T-helper 1 cell treated with Interleukin-12 subunit alpha and Interleukin-12 subunit beta and Interleukin-4 antibody, amounts not matched to agents 30 μg/mL and 1 μg/mL, for 36 hours (primary cell): ENCODE measurements around the gene PINLYP.
A peak's percentile ranks its signal among the peaks of the same experiment; 100 is the strongest.

Experiments used
- H3K27ac Mint-ChIP-seq: one replicate; pipeline ENCODE4 v1.8.0; 2021; ENCODE audit warnings: mild to moderate bottlenecking, mixed read lengths
- H3K27me3 Mint-ChIP-seq: one replicate; pipeline ENCODE4 v1.8.0; 2021; ENCODE audit warnings: low read depth, mixed read lengths
- H3K36me3 Mint-ChIP-seq: one replicate; pipeline ENCODE4 v1.8.0; 2021; ENCODE audit warnings: low read depth, mixed read lengths
- H3K4me1 Mint-ChIP-seq: one replicate; pipeline ENCODE4 v1.8.0; 2021; ENCODE audit warnings: low read depth, mixed read lengths
- H3K4me3 Mint-ChIP-seq: one replicate; pipeline ENCODE4 v1.8.0; 2021; ENCODE audit warnings: mild to moderate bottlenecking, moderate library complexity, mixed read lengths
- H3K9me3 Mint-ChIP-seq: one replicate; pipeline ENCODE4 v1.8.0; 2021; ENCODE audit warnings: mixed read lengths

Gene PINLYP

DNA sequence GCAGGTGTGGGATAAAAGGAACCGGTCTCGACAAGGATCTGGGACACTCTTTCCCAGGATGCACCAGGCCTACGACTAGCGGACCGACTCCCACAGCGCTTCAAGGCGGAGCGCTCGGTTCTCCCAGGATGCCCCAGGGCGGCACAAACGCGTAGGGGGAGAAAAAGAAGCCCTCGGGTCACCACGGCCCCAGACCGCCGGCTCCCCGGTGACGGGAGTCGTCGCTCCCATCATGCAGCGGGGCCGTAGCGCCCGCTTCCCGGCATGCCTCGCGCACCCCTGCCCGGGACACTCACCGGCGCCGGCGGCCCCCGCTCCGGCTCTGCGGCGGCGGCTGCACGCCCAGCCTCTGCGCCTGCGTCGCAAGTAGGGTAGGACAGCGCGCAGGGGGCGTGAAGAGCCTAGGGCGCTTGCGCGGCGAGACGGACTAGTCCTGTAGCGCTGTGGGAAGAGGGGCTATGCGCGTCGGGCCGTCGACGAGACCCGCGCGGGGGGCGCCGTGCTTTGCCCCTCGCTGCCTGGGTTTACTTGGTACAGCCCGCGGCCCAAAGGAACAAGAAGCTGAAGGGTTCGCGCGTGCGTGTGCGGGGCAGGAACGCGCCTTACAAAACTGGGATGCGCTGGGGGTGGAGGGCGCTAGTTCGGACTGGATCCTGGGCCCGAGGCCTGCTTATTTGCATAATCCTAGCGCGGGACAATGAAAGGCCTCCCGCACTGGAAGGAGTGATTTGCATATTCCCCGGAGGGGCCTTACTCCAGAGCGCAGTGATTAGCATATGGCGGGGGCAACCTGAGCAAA is 43.9 kb downstream of the PINLYP start, which contains the start of gene ZNF428:
TSS of gene ZNF428 (minus strand) at position 368 of the 799 bp plus-strand sequence. CDS start 5,325 bp downstream, outside the sequence.
- peaks cover 16% of the 10 kb centered on the region for H3K4me1 Mint-ChIP-seq
- no peaks in the 10 kb centered on the region for H3K9me3 Mint-ChIP-seq
- peak within 1 kb of the TSS; percentile 95 for H3K4me3 Mint-ChIP-seq
- no peaks in the 10 kb centered on the region for H3K27me3 Mint-ChIP-seq
- H3K36me3 Mint-ChIP-seq = no peaks in the 10 kb centered on the region
- peak within 1 kb of the TSS; percentile 95 for H3K27ac Mint-ChIP-seq

GRCh38 chr19:43620061-43621001 is 44.7 kb downstream of the PINLYP start:
- Mint-ChIP-seq H3K27ac (peak overlapping the region; percentile 95), H3K4me1 (peaks cover 19% of the 10 kb centered on the region), H3K9me3 (no peaks in the 10 kb centered on the region), H3K4me3 (peak overlapping the region; percentile 95), H3K36me3 (no peaks in the 10 kb centered on the region), H3K27me3 (no peaks in the 10 kb centered on the region)

DNA sequence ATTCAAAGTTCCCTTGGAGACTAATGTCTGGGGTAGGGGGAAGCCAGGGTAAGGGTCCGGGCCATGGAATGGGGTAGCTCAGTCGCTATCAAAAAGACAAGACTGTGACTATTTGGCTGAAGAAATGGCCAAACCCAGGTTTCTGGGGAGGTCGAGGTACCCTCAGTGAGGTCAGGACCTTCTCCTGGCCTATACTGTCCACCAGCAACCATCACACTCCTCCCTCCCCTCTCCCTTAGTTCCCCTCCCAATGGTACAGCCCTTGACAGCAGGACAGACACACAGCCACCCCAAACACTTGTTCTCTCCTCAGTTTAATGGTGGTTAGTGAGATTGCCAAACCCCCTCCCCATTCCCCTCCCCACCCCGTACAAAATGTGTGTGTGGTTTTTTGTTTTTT is 46.5 kb downstream of the PINLYP start:
- no peak overlapping the region for H3K27ac Mint-ChIP-seq
- H3K4me3 Mint-ChIP-seq = no peak overlapping the region
- no peaks in the 10 kb centered on the region for H3K9me3 Mint-ChIP-seq
- no peaks in the 10 kb centered on the region for H3K36me3 Mint-ChIP-seq
- peaks cover 18% of the 10 kb centered on the region for H3K4me1 Mint-ChIP-seq
- no peaks in the 10 kb centered on the region for H3K27me3 Mint-ChIP-seq

DNA sequence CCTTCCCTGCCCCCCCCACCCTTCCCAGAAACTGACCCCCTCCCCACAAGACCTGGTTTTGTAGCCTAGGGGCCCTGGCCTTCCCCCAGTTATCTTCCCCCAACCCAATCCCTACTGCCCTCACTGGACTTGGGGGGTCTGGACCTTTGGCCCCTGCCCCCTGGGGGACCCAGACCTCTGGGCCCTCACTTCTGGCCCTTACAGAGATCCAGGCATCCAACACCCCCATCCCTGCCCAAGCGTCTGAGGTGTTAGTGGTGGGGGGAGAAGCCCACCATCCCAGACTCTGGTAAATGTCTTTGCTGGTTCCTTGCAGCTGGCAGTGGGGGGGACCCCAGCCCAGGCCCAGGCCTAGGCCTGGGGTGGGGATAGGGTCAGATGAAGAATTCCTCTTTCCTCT is 47.4 kb downstream of the PINLYP start:
- Mint-ChIP-seq H3K9me3 (no peaks in the 10 kb centered on the region), H3K4me3 (no peak overlapping the region), H3K27me3 (no peaks in the 10 kb centered on the region), H3K36me3 (no peaks in the 10 kb centered on the region), H3K27ac (no peak overlapping the region), H3K4me1 (peaks cover 21% of the 10 kb centered on the region)

GRCh38 chr19:43623889-43624670 is 48.5 kb downstream of the PINLYP start:
- Mint-ChIP-seq H3K27ac (no peak overlapping the region), H3K9me3 (no peaks in the 10 kb centered on the region), H3K27me3 (no peaks in the 10 kb centered on the region), H3K36me3 (no peaks in the 10 kb centered on the region), H3K4me3 (no peak overlapping the region), H3K4me1 (peaks cover 16% of the 10 kb centered on the region)

DNA sequence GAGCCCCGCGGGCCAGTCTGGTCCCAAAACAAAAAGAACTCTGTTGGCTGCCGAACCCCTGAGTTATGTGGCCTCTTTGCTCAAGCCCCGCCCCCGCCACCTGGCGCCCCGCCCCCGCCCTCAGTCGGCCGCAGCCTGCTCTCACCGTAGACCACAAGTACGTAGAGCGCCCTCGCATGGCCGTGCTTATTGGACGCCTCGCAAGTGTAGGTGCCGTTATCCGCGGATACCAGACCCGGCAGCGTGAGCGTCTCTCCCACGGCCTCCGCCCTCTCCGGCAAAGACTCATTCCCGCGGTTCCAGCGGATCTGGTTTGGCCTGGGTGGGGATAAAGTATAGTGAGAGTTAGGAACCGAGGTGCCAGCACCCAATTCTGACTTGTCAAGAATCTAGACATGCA is 49.3 kb downstream of the PINLYP start:
- H3K27ac Mint-ChIP-seq = no peak overlapping the region
- H3K4me3 Mint-ChIP-seq = no peak overlapping the region
- peaks cover 15% of the 10 kb centered on the region for H3K4me1 Mint-ChIP-seq
- H3K9me3 Mint-ChIP-seq = no peaks in the 10 kb centered on the region
- H3K27me3 Mint-ChIP-seq = no peaks in the 10 kb centered on the region
- H3K36me3 Mint-ChIP-seq = no peaks in the 10 kb centered on the region

GRCh38 chr19:43625918-43626579 is 50.4 kb downstream of the PINLYP start:
- Mint-ChIP-seq H3K4me1 (peaks cover 8% of the 10 kb centered on the region), H3K27ac (no peak overlapping the region), H3K27me3 (no peaks in the 10 kb centered on the region), H3K9me3 (no peaks in the 10 kb centered on the region), H3K4me3 (no peak overlapping the region), H3K36me3 (no peaks in the 10 kb centered on the region)

DNA sequence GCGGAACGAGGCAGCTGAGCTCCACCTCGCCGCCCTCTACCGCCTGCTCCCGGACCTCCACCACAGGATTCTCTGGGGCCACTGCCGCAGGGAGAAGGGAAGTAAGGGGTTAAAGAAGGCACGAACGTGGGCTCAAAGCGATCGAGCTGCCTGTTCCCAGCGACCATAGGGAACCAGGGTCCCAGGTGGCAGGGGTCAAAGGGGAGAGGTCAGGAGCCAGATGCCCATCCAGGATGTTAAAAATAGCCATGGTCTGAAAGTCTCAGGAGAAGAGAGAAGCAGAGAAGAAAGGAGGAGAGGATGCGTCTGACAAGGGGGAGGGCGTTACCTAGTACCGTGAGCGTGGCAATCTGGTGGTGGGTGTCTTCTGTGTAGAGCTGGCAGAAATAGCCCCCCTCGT is 51.2 kb downstream of the PINLYP start:
- Mint-ChIP-seq H3K36me3 (no peaks in the 10 kb centered on the region), H3K4me1 (peaks cover 8% of the 10 kb centered on the region), H3K4me3 (no peak overlapping the region), H3K27me3 (peaks cover 2% of the 10 kb centered on the region), H3K27ac (no peak overlapping the region), H3K9me3 (no peaks in the 10 kb centered on the region)

- Mint-ChIP-seq H3K27ac (no peak overlapping the region), H3K9me3 (no peaks in the 10 kb centered on the region), H3K4me3 (no peak overlapping the region), H3K4me1 (peaks cover 8% of the 10 kb centered on the region), H3K36me3 (no peaks in the 10 kb centered on the region), H3K27me3 (peaks cover 15% of the 10 kb centered on the region)
Observed at GRCh38 chr19:43628646-43629326, 53.2 kb downstream of the PINLYP start.

- peaks cover 3% of the 10 kb centered on the region for H3K4me1 Mint-ChIP-seq
- H3K27me3 Mint-ChIP-seq = peaks cover 15% of the 10 kb centered on the region
- no peaks in the 10 kb centered on the region for H3K9me3 Mint-ChIP-seq
Observed at GRCh38 chr19:43631491-43631890, 55.9 kb downstream of the PINLYP start.

More at GRCh38 chr19:43631491-43631890, 55.9 kb downstream of the PINLYP start:
- Mint-ChIP-seq H3K27ac (no peak overlapping the region), H3K36me3 (no peaks in the 10 kb centered on the region), H3K4me3 (no peak overlapping the region)
